Frontal cortex (tissue), 4 donors: ENCODE measurements around the gene ARHGEF25. TPM values are rescaled to one million over a fixed set of nuclear protein-coding genes. Genes with fewer than 3 reads are reported as not detected.
"Not testable (repeated sequence)": the region's sequence is repeated elsewhere in the genome, so short reads cannot be mapped to it uniquely, and the experiment has no call there.

Experiments used
- DNase-seq, 2 donors: peaks; one replicate each; pipeline ENCODE4 v3.0.0; 2012; ENCODE audit warnings: low spot score in 2 of 2
- FAIRE-seq: peaks from 2 replicates; lab custom pipeline; 2012; peaks lifted over from hg19 to GRCh38; lab: Jason Lieb, UNC
- total RNA-seq: library from RNA; depleted of rRNA; stranded (reverse); fragments of >200 nt; gene quantifications from one replicate; pipeline ENCODE4 v1.2.3, GENCODE V29; 2014
- donor health status: control.
- donor health status: control.
- donor health status: control.

ARHGEF25 gene
- total RNA-seq, 1 donor from 2014 or later = 38.3 TPM

DNA sequence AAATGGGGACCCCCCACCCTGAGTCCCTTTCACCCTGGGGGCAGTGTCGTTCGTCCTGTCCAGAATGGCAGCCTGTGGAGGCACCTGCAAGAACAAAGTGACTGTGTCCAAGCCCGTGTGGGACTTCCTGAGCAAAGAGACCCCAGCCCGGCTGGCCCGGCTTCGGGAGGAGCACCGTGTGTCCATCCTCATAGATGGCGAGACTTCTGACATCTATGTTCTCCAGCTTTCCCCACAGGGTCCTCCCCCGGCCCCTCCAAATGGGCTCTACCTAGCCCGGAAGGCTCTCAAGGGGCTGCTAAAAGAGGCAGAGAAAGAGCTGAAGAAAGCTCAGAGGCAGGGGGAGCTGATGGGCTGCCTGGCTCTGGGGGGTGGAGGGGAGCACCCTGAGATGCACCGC, 4.4 kb upstream of the ARHGEF25 start:
- DNase-seq (no peak), FAIRE-seq (no peak)

DNA sequence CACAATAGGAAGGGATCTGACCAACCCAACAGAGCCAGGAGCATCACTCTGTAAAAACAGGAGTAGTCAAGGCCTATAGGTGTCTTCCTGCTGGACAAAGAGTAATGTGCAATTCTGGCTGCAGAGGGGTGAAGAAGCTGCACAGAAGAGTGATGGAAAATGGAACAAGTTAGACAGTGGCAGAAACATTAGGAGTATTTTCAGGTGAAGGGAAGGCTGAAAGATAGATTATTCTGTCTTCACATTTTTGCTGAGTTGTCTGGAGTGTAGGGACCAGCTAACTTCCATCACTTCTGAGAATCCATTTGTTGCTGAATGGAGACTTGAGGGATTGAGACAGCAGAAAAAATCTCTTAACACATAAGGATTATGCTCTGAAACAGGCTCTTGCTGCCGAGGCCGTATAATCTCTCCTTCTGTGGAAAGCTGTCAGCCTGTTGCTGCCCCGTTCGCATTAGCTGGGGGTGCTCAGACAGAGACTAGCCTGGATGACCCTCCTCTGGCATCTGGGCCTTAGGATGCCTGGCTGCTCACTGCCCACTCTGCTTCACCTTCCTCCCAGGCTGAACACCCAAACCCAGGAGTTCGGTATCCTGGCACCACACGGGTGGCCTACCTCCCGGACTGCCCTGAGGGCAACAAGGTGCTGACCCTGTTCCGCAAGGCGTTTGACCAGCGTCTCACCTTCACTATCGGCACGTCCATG, 3.1 kb upstream of the ARHGEF25 start:
- no peak for FAIRE-seq

DNA sequence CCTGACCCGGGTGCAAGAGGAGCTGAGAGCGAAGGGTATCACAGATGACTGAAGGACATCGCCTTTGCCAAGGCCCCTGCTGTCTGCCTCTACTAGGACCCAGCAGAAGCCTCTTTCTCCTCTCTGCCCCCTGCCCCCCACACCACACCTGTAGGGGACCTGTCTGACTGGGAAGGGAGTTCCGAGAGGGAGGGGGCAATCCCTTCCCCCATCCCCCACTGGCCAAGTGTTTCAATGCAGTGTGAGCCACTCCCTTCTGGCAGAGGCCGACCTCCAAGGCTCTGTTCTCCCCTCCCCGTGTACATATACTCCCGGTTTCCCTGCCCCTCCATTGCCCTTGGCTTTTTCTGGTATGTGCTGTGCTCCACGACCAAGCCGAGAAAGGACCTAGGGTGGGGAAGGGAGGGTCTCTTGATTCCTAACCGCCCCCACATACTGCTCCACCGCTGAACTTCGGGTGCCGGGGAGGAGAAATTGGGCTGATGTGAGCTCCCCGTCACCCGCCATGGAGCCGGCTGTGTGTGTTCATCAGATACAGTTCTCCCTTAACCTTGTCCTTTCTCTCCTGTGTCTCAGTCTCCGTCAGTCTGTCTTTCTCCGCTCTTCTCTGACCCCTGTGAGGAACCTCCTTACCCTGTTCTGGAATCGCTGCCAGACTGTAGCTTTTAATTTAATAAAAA, 2.0 kb upstream of the ARHGEF25 start:
- DNase-seq = peak in 1 of 2 donors; percentile 5
- no peak for FAIRE-seq

More for the DNA sequence above, 3.1 kb upstream of the ARHGEF25 start:
- no peak for DNase-seq

DNA sequence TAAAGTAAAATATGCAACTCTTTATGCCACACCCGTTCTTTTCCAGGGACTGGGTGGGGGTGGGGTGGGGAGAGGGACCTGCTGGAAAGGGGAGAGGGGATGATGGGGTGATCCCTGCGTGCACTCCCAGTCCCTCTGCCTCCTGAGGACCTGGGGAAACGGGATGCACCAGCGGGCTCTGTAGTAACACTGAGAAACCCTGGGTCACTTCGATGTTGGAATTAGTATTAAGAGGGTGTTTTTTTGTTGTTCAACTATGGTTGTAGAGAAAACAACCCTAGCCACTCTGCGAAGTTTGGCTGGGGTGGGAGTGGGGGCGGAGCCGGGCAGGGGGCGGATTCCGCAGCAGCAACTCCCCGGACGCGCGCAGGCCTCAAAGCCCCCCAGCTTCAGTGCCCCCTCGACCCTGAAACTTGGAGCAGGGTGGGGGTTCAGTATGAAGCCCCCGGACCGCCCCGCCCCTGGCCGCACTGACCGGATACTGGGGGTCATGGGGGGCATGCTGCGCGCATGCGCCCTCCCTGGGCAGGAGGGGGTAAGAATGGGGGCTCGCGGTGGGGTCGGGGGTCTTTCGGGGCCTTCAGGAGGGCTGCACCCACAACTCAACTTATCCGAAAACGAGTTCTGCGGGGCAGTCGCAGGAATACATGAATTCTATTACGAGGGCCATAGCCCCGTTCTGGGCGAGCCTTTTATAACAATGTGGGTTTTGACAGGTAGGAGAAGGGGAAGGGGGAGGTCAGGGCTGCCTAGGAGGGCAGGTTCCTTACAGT, 1.3 kb upstream of the ARHGEF25 start:
- DNase-seq = peak in 1 of 2 donors; percentile 16
- FAIRE-seq = no peak

DNA sequence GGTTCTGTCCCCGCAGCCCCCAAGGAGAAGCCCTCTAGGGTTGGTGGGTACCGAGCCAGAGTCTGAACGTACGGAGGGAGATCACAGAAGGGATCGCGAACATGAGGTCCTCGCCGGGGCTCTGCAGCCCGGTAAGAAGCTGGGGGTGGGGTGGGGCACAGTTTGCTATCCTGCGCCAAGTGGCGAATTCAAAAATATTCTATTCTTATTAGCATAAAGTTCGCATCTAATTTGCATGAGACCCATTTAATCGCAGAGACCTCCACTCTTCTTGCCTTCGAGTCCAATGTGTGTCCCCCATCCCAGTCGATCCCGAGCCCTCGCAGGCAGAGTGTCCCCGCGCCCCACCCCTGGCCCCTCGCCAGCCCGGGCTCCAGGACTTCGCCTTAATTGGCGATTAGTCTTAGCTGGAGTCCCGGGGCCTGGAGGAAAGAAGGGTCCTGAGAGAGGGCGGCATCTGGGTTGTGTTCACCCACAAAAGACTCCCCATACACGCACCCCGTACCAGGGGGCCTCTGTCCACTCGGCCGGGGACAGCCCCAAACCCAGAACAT, 604 bp upstream of the ARHGEF25 start:
- no peak for FAIRE-seq
- peak; percentile 50 to 55 for DNase-seq

DNA sequence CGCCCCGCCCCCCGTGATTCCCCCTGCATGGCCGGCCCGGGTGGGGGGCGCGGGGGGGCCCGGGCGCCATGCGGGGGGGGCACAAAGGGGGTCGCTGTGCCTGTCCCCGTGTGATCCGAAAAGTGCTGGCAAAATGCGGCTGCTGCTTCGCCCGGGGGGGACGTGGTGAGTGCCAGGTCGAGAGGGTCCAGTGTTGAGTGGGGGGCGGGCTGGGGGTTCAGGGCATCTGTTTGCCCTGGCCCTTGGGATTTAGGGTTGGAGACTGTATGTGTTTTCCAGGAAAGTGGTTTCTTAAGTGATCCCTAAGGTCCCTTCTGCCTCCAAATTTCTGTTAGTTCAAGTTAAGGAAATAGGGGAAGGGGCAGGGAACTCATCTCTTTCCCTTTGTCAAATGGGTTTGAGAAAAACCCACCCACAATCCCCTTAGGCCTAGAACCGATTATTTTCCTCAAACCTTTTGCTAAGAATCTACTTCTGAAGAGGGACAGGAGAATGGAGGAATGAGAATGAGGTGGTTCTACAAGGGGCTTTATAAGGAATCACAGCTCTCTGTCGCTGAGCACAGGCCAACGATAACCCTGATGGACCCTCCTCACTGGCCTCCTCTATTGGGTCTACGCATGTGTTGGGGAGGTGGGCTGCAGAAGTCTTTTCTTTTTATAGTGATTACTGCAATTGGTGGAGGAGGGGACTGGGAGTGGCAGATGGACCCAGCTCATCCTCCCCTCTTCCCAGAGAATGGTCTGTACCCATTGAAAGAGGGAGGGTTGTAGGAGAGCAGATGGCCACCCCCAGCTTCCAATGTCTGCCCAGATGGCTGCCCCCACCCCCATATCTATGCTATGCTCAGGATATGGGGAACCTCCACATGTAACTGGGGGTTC, 834 bp downstream of the ARHGEF25 start:
- FAIRE-seq (no peak), DNase-seq (peak in 1 of 2 donors; percentile 60)

DNA sequence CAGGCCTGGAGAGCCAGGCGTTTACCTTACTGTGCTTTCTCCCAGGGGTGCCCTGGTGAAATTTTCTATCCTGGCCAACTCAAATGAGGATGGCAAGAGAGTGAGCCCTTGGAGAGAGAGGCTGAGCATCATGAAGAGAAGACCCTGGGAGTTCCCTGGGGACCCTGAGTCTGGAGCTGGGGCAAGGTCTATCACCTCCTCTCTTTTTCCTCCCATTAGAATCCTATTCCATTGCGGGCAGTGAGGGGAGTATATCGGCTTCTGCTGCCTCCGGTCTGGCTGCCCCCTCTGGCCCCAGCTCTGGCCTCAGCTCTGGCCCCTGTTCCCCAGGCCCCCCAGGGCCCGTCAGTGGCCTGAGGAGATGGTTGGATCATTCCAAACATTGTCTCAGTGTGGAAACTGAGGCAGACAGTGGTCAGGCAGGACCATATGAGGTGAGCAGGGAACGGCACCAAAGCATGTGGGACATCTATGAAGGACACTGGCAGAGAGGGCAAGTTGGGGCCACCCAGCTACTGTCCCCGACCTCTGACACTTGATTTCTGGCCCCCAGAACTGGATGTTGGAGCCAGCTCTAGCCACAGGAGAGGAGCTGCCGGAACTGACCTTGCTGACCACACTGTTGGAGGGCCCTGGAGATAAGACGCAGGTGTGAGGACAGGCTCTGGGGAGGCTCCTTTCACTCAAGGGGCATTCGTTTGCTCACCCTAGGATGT, 1.6 kb downstream of the ARHGEF25 start:
- FAIRE-seq = no peak
- no peak for DNase-seq

DNA sequence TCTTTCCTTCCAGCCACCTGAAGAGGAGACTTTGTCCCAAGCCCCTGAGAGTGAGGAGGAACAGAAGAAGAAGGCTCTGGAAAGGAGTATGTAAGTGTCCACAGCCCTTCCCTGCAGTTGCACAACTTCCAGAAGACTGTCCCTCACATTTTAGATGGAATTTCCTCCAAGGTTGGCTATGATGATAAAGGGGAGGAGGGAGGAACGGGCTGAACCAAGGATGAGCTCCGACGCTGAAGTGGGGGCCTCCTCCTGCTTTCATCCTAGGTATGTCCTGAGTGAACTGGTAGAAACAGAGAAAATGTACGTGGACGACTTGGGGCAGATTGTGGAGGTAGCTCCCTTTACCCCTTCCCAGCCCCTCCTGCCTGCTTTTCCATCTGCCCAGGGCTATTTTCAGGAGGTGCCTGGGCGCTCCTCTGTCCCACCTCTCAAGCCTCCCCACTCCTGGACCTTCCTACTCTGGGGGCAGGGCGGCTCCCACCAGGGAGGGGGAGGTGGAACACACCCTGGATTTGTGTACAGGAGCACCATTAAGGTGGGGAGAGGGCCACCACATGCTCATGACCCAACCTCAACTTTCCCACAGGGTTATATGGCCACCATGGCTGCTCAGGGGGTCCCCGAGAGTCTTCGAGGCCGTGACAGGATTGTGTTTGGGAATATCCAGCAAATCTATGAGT, 2.3 kb downstream of the ARHGEF25 start:
- DNase-seq (peak in 1 of 2 donors; percentile 5), FAIRE-seq (no peak)

DNA sequence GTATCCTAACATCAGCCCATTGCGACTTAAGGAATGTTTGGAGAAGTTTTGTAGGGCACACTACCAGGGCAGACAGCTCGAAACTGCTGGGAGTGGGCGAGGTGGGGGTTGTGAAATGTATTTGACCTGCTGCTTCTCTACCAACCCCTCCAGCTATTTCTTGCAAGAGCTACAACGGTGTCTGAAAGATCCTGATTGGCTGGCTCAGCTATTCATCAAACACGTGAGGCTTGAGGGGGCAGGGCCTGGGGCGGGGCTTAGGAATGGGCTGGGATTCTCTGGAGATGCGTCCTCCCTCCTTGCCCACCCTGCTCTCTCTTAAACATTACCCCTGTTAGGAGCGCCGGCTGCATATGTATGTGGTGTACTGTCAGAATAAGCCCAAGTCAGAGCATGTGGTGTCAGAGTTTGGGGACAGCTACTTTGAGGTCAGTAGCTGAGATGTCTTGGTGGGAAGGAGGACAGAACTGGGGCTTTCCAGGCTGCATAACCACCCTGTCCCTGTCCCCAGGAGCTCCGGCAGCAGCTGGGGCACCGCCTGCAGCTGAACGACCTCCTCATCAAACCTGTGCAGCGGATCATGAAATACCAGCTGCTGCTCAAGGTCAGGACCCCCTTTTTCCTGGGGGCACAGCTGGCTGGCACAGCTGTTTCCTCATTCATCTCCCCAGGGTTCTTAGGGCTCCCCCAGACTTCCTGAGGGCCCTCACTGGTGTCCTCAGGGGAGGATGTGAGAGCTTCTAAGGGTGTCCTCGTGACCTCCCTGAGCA, 3.1 kb downstream of the ARHGEF25 start:
- FAIRE-seq = no peak

DNA sequence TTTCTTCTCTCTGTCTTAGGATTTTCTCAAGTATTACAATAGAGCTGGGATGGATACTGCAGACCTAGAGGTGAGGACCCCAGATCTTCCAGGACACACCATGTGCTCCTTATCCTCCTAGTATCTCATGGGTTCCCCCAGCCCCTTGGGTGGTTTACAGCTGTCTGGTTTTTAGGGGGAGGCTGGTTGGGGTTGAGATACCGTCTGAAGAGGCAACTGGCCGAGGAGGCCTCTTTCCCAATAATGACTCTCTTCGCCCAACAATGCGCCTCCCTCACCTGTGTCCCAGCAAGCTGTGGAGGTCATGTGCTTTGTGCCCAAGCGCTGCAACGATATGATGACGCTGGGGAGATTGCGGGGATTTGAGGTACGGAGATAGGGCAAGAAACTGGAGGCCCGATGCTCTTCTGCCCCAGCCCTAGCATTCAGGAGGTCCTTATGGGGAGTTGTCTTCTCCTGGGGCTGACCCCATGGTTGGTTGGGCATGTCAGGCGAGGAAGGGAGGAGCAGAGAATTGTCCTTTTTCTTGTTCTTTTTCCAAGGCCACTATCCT, 3.8 kb downstream of the ARHGEF25 start:
- FAIRE-seq = no peak

More for the DNA sequence above, 3.1 kb downstream of the ARHGEF25 start:
- peak in 1 of 2 donors; percentile 57 for DNase-seq

DNA sequence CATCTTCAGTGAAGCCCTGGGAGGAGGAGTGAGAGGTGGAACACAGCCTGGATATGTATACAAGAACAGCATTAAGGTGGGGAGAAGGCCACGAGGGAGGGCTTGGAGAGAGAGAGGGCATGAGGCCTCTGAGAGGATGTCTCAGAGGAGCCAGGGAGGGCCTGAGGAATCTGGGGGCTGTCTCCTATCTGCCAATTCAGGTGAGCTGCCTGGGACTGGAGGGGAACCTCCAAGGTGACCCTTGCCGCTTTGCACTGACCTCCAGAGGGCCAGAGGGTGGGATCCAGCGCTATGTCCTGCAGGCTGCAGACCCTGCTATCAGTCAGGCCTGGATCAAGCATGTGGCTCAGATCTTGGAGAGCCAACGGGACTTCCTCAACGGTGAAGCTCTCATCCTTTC, 4.4 kb downstream of the ARHGEF25 start:
- FAIRE-seq = no peak
- DNase-seq = peak in 1 of 2 donors; percentile 11

More for the DNA sequence above, 3.8 kb downstream of the ARHGEF25 start:
- DNase-seq = no peak

DNA sequence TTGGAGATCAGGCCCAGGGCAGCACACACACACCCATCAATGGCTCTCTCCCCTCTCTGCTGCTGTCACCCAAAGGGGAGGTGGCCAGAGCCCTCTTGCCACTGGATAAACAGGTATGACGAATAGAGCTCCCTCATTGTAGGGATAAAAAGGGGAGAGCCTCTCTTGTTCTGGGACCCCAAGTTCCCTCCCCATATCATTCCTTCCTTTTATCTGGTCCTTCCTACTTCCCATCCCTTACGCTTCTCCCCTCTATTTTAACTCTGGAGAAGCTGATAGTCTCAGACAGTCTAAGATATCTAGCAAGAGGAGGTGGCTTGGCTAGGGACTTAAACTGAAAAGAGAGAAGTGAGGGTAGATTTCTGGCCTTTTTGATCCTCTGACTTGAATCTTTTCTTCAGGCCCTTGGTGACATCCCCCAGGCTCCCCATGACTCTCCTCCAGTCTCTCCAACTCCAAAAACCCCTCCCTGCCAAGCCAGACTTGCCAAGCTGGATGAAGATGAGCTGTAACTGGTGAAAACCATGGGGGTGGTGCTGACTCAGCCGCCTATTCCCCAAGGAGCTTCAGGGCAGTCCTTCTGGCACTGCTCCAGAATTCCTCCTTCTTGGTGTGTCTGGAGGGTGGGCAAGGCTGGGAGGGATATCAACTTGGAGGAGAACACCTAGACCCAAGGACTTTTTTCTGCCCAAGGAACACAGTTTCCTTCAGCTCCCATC, 5.3 kb downstream of the ARHGEF25 start:
- FAIRE-seq = no peak
- DNase-seq = peak; percentile 16 to 37

DNA sequence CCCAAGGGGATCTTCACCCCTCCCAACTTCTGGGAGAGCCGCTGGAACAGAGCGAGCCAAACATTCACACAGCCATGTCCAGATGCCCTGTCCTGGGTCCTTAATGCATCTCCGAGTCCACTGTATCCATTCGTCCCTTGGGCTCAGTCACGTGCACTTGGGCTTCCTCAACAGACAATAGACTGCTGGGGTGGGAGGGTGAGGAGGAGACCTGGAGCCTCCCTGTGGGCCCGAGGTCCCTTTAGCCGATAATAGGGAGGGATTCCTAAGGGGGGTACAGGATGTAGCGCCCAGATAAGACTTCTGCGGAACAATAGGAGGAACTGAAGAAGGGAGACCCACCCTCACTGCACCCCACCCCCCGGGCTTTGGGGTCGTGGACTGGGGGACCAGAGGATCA, 6.7 kb downstream of the ARHGEF25 start:
- FAIRE-seq = no peak

DNA sequence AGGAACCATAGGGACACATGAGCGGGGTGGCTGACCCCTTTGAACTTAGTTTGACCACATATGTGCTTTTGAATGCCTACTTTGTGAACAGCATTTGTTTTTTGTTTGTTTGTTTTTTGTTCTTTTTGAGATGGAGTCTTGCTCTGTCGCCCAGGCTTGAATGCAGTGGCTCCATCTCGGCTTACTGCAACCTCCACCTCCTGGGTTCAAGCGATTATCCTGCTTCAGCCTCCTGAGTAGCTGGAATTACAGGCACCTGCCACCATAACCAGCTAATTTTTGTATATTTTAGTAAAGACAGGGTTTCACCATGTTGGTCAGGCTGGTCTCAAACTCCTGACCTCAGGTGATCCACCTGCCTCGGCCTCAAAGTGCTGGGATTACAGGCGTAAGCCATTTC, 7.2 kb downstream of the ARHGEF25 start:
- not testable (repeated sequence) for DNase-seq, FAIRE-seq

More for the DNA sequence above, 6.7 kb downstream of the ARHGEF25 start:
- no peak for DNase-seq

DNA sequence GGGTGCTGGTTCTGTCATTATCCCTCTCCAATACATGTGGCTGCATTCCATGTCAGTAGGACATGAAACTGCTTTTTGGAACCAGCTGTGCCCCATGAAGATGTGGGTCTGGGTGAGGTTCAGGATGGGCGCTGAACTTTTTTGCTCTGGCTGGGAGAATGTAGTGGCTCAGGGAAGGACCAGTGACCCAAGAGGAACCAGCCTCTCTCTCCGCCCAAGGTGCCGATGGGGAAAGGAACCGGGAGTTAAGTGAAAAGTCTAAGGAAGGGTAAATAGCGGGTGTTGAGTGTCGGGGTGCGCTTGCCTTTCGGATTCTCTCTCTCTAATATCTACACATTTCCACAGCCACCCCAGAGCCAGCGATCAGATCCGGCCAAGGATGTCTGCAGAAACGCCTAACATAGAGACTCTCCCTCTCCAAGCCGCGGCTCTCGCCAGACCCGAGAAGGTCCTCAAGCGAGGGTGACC, 7.8 kb downstream of the ARHGEF25 start:
- DNase-seq (no peak), FAIRE-seq (no peak)
